Measurements from ENCODE around the gene IGF2BP3.

The IGF2BP3 gene

GRCh38 chr7:23472046-23472445 lies 1.8 kb upstream of the IGF2BP3 start:
- DNase-seq, result no peak

GRCh38 chr7:23471106-23471859 lies 992 bp upstream of the IGF2BP3 start:
- DNase-seq, result peak; percentile 86

- no peak for DNase-seq
Measured at GRCh38 chr7:23469961-23470250, 385 bp downstream of the IGF2BP3 start.

- DNase-seq, result no peak
Measured at GRCh38 chr7:23469150-23469960, 936 bp downstream of the IGF2BP3 start.

GRCh38 chr7:23468526-23469149 lies 1.7 kb downstream of the IGF2BP3 start:
- DNase-seq, result no peak

GRCh38 chr7:23467806-23468525 lies 2.3 kb downstream of the IGF2BP3 start:
- peak; percentile 15 for DNase-seq

- no peak for DNase-seq
Measured at GRCh38 chr7:23467291-23467805, 2.9 kb downstream of the IGF2BP3 start.

- DNase-seq, result no peak
Measured at GRCh38 chr7:23462846-23463245, 7.4 kb downstream of the IGF2BP3 start.

GRCh38 chr7:23458044-23458443 lies 12.2 kb downstream of the IGF2BP3 start:
- DNase-seq, result no peak

GRCh38 chr7:23456093-23456492 lies 14.2 kb downstream of the IGF2BP3 start:
- no peak for DNase-seq

- no peak for DNase-seq
Measured at GRCh38 chr7:23454881-23455526, 15.3 kb downstream of the IGF2BP3 start.

GRCh38 chr7:23450518-23450917 lies 19.8 kb downstream of the IGF2BP3 start:
- DNase-seq, result no peak

GRCh38 chr7:23449941-23450340 lies 20.4 kb downstream of the IGF2BP3 start:
- no peak for DNase-seq

- DNase-seq, result no peak
Measured at GRCh38 chr7:23445326-23445725, 25.0 kb downstream of the IGF2BP3 start.

GRCh38 chr7:23443974-23444373 lies 26.3 kb downstream of the IGF2BP3 start:
- DNase-seq, result no peak

GRCh38 chr7:23438171-23438570 lies 32.1 kb downstream of the IGF2BP3 start:
- no peak for DNase-seq

GRCh38 chr7:23434147-23434917 lies 36.0 kb downstream of the IGF2BP3 start:
- DNase-seq, result no peak

GRCh38 chr7:23431702-23432199 lies 38.5 kb downstream of the IGF2BP3 start:
- no peak for DNase-seq

- no peak for DNase-seq
Measured at GRCh38 chr7:23430893-23431259, 39.4 kb downstream of the IGF2BP3 start.

- no peak for DNase-seq
Measured at GRCh38 chr7:23426876-23427275, 43.4 kb downstream of the IGF2BP3 start.

- DNase-seq, result no peak
Measured at GRCh38 chr7:23422909-23423308, 47.4 kb downstream of the IGF2BP3 start.

GRCh38 chr7:23422384-23422783 lies 47.9 kb downstream of the IGF2BP3 start:
- DNase-seq, result no peak

All from SHP77 treated with DMSO at 0.1 percent for 48 hours (cell line).